Activated T-cell treated with anti-CD3 and anti-CD28 coated beads for 48 hours (primary cell): Measurements from ENCODE around the gene TFRC.
"Not testable (repeated sequence)": the region's sequence is repeated elsewhere in the genome, so short reads cannot be mapped to it uniquely, and the experiment has no call there.

Experiments
- DNase-seq: peaks from one replicate; pipeline ENCODE4 v3.0.0-alpha.2; 2020; ENCODE audit warnings: low read depth

The TFRC gene

GRCh38 chr3:196048922-196049598 is 32.8 kb downstream of the TFRC start:
- DNase-seq, result no peak

- no peak for DNase-seq
Observed at GRCh38 chr3:196047391-196048030, 34.4 kb downstream of the TFRC start.

- no peak for DNase-seq
Observed at GRCh38 chr3:196044513-196044912, 37.4 kb downstream of the TFRC start.

GRCh38 chr3:196042673-196043072 is 39.2 kb downstream of the TFRC start:
- no peak for DNase-seq

GRCh38 chr3:196039359-196039758 is 42.5 kb downstream of the TFRC start:
- DNase-seq, result no peak

GRCh38 chr3:196026059-196026458 is 55.8 kb downstream of the TFRC start:
- DNase-seq, result not testable (repeated sequence)

- no peak for DNase-seq
Observed at GRCh38 chr3:196024968-196025367, 56.9 kb downstream of the TFRC start.

GRCh38 chr3:196023947-196024346 is 57.9 kb downstream of the TFRC start:
- DNase-seq, result no peak

GRCh38 chr3:196022499-196022878 is 59.4 kb downstream of the TFRC start:
- not testable (repeated sequence) for DNase-seq

- DNase-seq, result no peak
Observed at GRCh38 chr3:196020373-196020772, 61.5 kb downstream of the TFRC start.

GRCh38 chr3:196019576-196019975 is 62.3 kb downstream of the TFRC start:
- not testable (repeated sequence) for DNase-seq

- DNase-seq, result not testable (repeated sequence)
Observed at GRCh38 chr3:196018159-196018558, 63.7 kb downstream of the TFRC start.

- no peak for DNase-seq
Observed at GRCh38 chr3:196016485-196016884, 65.4 kb downstream of the TFRC start.

- DNase-seq, result no peak
Observed at GRCh38 chr3:196016059-196016458, 65.8 kb downstream of the TFRC start.

- DNase-seq, result no peak
Observed at GRCh38 chr3:196013587-196014487, 68.1 kb downstream of the TFRC start.

GRCh38 chr3:196012941-196013476 is 68.9 kb downstream of the TFRC start:
- DNase-seq, result no peak

GRCh38 chr3:196012481-196012880 is 69.4 kb downstream of the TFRC start:
- no peak for DNase-seq

- DNase-seq, result no peak
Observed at GRCh38 chr3:196009456-196009855, 72.4 kb downstream of the TFRC start.

GRCh38 chr3:196008929-196009328 is 73.0 kb downstream of the TFRC start:
- no peak for DNase-seq

GRCh38 chr3:196008387-196008786 is 73.5 kb downstream of the TFRC start:
- no peak for DNase-seq

- DNase-seq, result no peak
Observed at GRCh38 chr3:196007744-196008335, 74.0 kb downstream of the TFRC start.

- DNase-seq, result not testable (repeated sequence)
Observed at GRCh38 chr3:196005338-196005737, 76.6 kb downstream of the TFRC start.
